Aorta (tissue), 5 donors: Measurements from ENCODE around the gene AMIGO2. TPM values are rescaled to one million over a fixed set of nuclear protein-coding genes. Genes with fewer than 3 reads are reported as not detected.
"Not testable (repeated sequence)": the region's sequence is repeated elsewhere in the genome, so short reads cannot be mapped to it uniquely, and the experiment has no call there.

Experiments used
- ATAC-seq: fragments of 200-7000 bp; cut with Tn5 transposase; one replicate; pipeline ENCODE4 v1.9.1; 2022; ENCODE audit warnings: moderate library complexity; ENCODE audit not compliant: low FRiP score
- DNase-seq, 2 donors: peaks; one replicate each; pipeline ENCODE4 v3.0.0-alpha.2; 2020
- H3K27ac ChIP-seq, 2 donors: one replicate each; pipeline ENCODE4 v1.5.1; 2013; ENCODE audit warnings: low read length in 2 of 2, mild to moderate bottlenecking in 2 of 2, moderate library complexity in 2 of 2, control low read depth in 1 of 2, inconsistent platforms in 1 of 2, low read depth in 1 of 2
- H3K27me3 ChIP-seq, 2 donors: one replicate each; pipeline ENCODE4 v1.6.1; 2013; ENCODE audit warnings: control low read depth in 1 of 2, low read length in 1 of 2, mild to moderate bottlenecking in 1 of 2, moderate library complexity in 1 of 2; ENCODE audit not compliant: insufficient read depth in 2 of 2, control insufficient read depth in 1 of 2
- H3K36me3 ChIP-seq, 2 donors: one replicate each; pipeline ENCODE4 v1.6.1; 2013; ENCODE audit warnings: control low read depth in 1 of 2, low read length in 1 of 2, mild to moderate bottlenecking in 1 of 2; ENCODE audit not compliant: insufficient read depth in 2 of 2, control insufficient read depth in 1 of 2
- H3K4me1 ChIP-seq, 2 donors: one replicate each; pipeline ENCODE4 v1.6.1; 2013; ENCODE audit warnings: low read length in 2 of 2, control low read depth in 1 of 2, mild to moderate bottlenecking in 1 of 2, moderate library complexity in 1 of 2; ENCODE audit not compliant: insufficient read depth in 2 of 2, control insufficient read depth in 1 of 2
- H3K4me3 ChIP-seq, 2 donors: one replicate each; pipeline ENCODE4 v1.5.1; 2013; ENCODE audit warnings: low read length in 2 of 2, control low read depth in 1 of 2, mild to moderate bottlenecking in 1 of 2
- H3K9me3 ChIP-seq: one replicate; pipeline ENCODE4 v1.6.1; 2013; ENCODE audit warnings: mild to moderate bottlenecking, low read length; ENCODE audit not compliant: control insufficient read depth
- WGBS, 2 donors: extraction: QIAGEN DNeasy Blood & Tissue Kit; methylation state at CpG; one replicate each; pipeline ENCODE4 v1.1.7; 2013; 5-methylcytosine and 5-hydroxymethylcytosine counted together
- intact Hi-C, 2 donors: fragments of 100-400 bp; cut with DNase I; formaldehyde crosslinking; loops; one replicate each; pipeline versions ENCODE4 v1.14.2 to v1.15.0; 2022
- polyA plus RNA-seq, 2 donors: library from polyadenylated mRNA; stranded (reverse); fragments of 200-250 nt; gene quantifications; one replicate each; pipeline ENCODE4 v1.2.3, GENCODE V29; 2013
- total RNA-seq, 2 donors: library from RNA; stranded (reverse); fragmentation: NEBNext Ultra II Directional; extraction: Animal tissue kit (Norgen Biotek cat#: 25700); gene quantifications; one replicate each; pipeline ENCODE4 v1.2.1, GENCODE V29; 2021
- donor health status: healthy with polysubstance abuse.
- donor health status: Bipolar disorder and iron deficiency.
- donor health status: DM: no; HTN: no; CAD: no.
- donor health status: DM: no; HTN: no; CAD: no.
- donor health status: DM: yes; HTN: yes; CAD: no.

Gene AMIGO2
- total and polyA plus RNA-seq, 4 donors: 12.0 to 72.1 (median 31.1) TPM

- intact Hi-C loops: not testable (repeated sequence)
- WGBS, 2 donors: 89% methylated on average over 1 to 2 of the region's 2 CpGs
Observed at GRCh38 chr12:47058640-47059039, 21.1 kb downstream of the AMIGO2 start.

GRCh38 chr12:47056944-47057343 is 22.8 kb downstream of the AMIGO2 start:
- H3K27me3 ChIP-seq, H3K4me3 ChIP-seq, DNase-seq, H3K36me3 ChIP-seq, H3K9me3 ChIP-seq, intact Hi-C loops, H3K4me1 ChIP-seq, H3K27ac ChIP-seq, ATAC-seq: not testable (repeated sequence)
- whole genome bisulfite sequencing, 2 donors: 82 to 95% methylated on average over 8 to 12 of the region's 12 CpGs

More at GRCh38 chr12:47058640-47059039, 21.1 kb downstream of the AMIGO2 start:
- DNase-seq, H3K36me3 ChIP-seq, H3K27ac ChIP-seq, H3K4me1 ChIP-seq, H3K27me3 ChIP-seq, ATAC-seq, H3K4me3 ChIP-seq, H3K9me3 ChIP-seq: not testable (repeated sequence)

- 78 to 86% methylated on average over 3 of the region's 3 CpGs for WGBS, 2 donors
- intact Hi-C loops, H3K27ac ChIP-seq, H3K4me1 ChIP-seq, DNase-seq, H3K9me3 ChIP-seq, H3K27me3 ChIP-seq, H3K4me3 ChIP-seq, ATAC-seq, H3K36me3 ChIP-seq: not testable (repeated sequence)
Observed at GRCh38 chr12:47055856-47056255, 23.9 kb downstream of the AMIGO2 start.

GRCh38 chr12:47054659-47055058 is 25.1 kb downstream of the AMIGO2 start:
- Histone ChIP-seq H3K4me1 (no peaks in the 10 kb centered on the region), H3K27ac (no peak overlapping the region), H3K9me3 (peaks cover 9% of the 10 kb centered on the region), H3K27me3 (no peaks in the 10 kb centered on the region), H3K4me3 (no peak overlapping the region), H3K36me3 (no peaks in the 10 kb centered on the region)
- DNase-seq (no peak), ATAC-seq (no peak)
- 92% methylated on average over 4 of the region's 4 CpGs for WGBS, 2 donors
- intact Hi-C loops: no loop called here

- Histone ChIP-seq H3K27me3 (no peaks in the 10 kb centered on the region), H3K36me3 (no peaks in the 10 kb centered on the region), H3K4me3 (no peak overlapping the region), H3K9me3 (peaks cover 9% of the 10 kb centered on the region), H3K27ac (no peak overlapping the region), H3K4me1 (no peaks in the 10 kb centered on the region)
- DNase-seq (no peak), ATAC-seq (no peak)
- intact Hi-C loops: no loop called here
Observed at GRCh38 chr12:47053961-47054360, 25.8 kb downstream of the AMIGO2 start.

GRCh38 chr12:47052274-47052673 is 27.5 kb downstream of the AMIGO2 start:
- H3K36me3 ChIP-seq: no peaks in the 10 kb centered on the region
- intact Hi-C loops: no loop called here
- no peak overlapping the region for H3K4me3 ChIP-seq
- peaks cover 9% of the 10 kb centered on the region for H3K9me3 ChIP-seq
- ATAC-seq: no peak
- DNase-seq: no peak
- H3K27me3 ChIP-seq: no peaks in the 10 kb centered on the region
- H3K4me1 ChIP-seq: no peaks in the 10 kb centered on the region
- WGBS, 2 donors: 69 to 79% methylated on average over 2 of the region's 2 CpGs
- H3K27ac ChIP-seq: no peak overlapping the region

- H3K4me3 ChIP-seq, H3K27me3 ChIP-seq, H3K4me1 ChIP-seq, intact Hi-C loops, H3K9me3 ChIP-seq, H3K36me3 ChIP-seq, H3K27ac ChIP-seq, ATAC-seq, DNase-seq: not testable (repeated sequence)
- WGBS, 2 donors: 85 to 86% methylated on average over 3 of the region's 3 CpGs
Observed at GRCh38 chr12:47051291-47051690, 28.5 kb downstream of the AMIGO2 start.

- H3K27ac ChIP-seq: no peak overlapping the region
- no peaks in the 10 kb centered on the region for H3K27me3 ChIP-seq
- peaks cover 9% of the 10 kb centered on the region for H3K9me3 ChIP-seq
- intact Hi-C loops: no loop called here
- H3K36me3 ChIP-seq: no peaks in the 10 kb centered on the region
- ATAC-seq: no peak
- no peak overlapping the region for H3K4me3 ChIP-seq
- DNase-seq: no peak
- no peaks in the 10 kb centered on the region for H3K4me1 ChIP-seq
Observed at GRCh38 chr12:47048541-47048940, 31.2 kb downstream of the AMIGO2 start.

- WGBS, 2 donors: 93 to 98% methylated on average over 4 of the region's 4 CpGs
- ATAC-seq: no peak
- H3K9me3 ChIP-seq: peaks cover 2% of the 10 kb centered on the region
- no peak overlapping the region for H3K4me3 ChIP-seq
- H3K27ac ChIP-seq: no peak overlapping the region
- intact Hi-C loops: no loop called here
- H3K4me1 ChIP-seq: no peaks in the 10 kb centered on the region
- DNase-seq: no peak
- H3K36me3 ChIP-seq: no peaks in the 10 kb centered on the region
- H3K27me3 ChIP-seq: no peaks in the 10 kb centered on the region
Observed at GRCh38 chr12:47041327-47041726, 38.4 kb downstream of the AMIGO2 start.
